HCT116 (cell line): ENCODE measurements around the gene WDR64. TPM values are rescaled to one million over a fixed set of nuclear protein-coding genes. Genes with fewer than 3 reads are reported as not detected.

ENCODE experiments used
- ATAC-seq: fragments of 200-7000 bp; cut with Tn5 transposase; 2 replicates; pipeline ENCODE4 v1.9.1; 2020; ENCODE audit warnings: mild to moderate bottlenecking, moderate library complexity
- BruUV-seq: library from RNA; stranded (reverse); fragments of 400-500 nt; replicated peaks from 2 replicates; lab custom pipeline; 2021; lab: Mats Ljungman, UMichigan
- CTCF ChIA-PET: fragments of 300-600 bp; sonication (Branson Sonifier 250); formaldehyde crosslinking; loops from one replicate; lab custom pipeline; 2021; ENCODE audit warnings: antibody characterized with exemption; lab: Charles Lee
- POLR2A ChIA-PET: fragments of 300-600, 350-600 bp; sonication (Branson Sonifier 250); formaldehyde crosslinking; loops from one replicate; lab custom pipeline; 2021; ENCODE audit warnings: antibody characterized with exemption; lab: Charles Lee
- RAD21 ChIA-PET, 2 experiments: fragments of 300-600 bp; sonication (Branson Sonifier 250); formaldehyde crosslinking; loops; one replicate each; lab custom pipeline; 2023; ENCODE audit warnings: low total read pairs in 2 of 2; ENCODE audit not compliant: uncharacterized antibody in 2 of 2, unreplicated experiment in 2 of 2, low non-redundant PET in 1 of 2; lab: Charles Lee
- DNase-seq: peaks from one replicate; pipeline ENCODE4 v3.0.0-alpha.2; 2010; ENCODE audit warnings: low read depth, low spot score
- H2AFZ ChIP-seq: fragments of 200-600 bp; shearing (Covaris generic), sonication (generic); 2 replicates; pipeline ENCODE4 v1.6.1; 2017; ENCODE audit warnings: low read depth, mixed run types, mixed read lengths, antibody characterized with exemption, low read length; ENCODE audit not compliant: poor library complexity, severe bottlenecking
- H3K27ac ChIP-seq: 2 replicates; pipeline ENCODE4 v1.5.1; 2012; ENCODE audit warnings: low read depth, low read length
- H3K27me3 ChIP-seq: fragments of 200-600 bp; sonication (generic); 2 replicates; pipeline ENCODE4 v1.6.1; 2016; ENCODE audit warnings: mixed run types, low read length, mixed read lengths; ENCODE audit not compliant: insufficient read depth
- H3K36me3 ChIP-seq, 2 experiments: fragments of 200-500 bp in 1 of 2; fragments of 200-600 bp in 1 of 2; sonication (Bioruptor generic) in 1 of 2; sonication (generic) in 1 of 2; 2 replicates each; pipeline versions ENCODE4 v1.5.1 to v1.6.1; 2014 to 2016; ENCODE audit warnings: low read length in 2 of 2, inconsistent platforms in 1 of 2, mixed read lengths in 1 of 2, mixed run types in 1 of 2; ENCODE audit not compliant: insufficient read depth in 2 of 2, control insufficient read depth in 1 of 2
- H3K4me1 ChIP-seq, 2 experiments: fragments of 200-600 bp in 1 of 2; sonication (generic) in 1 of 2; 2 replicates each; pipeline versions ENCODE4 v1.5.1 to v1.6.1; 2012 to 2017; ENCODE audit warnings: low read length in 2 of 2, inconsistent platforms in 1 of 2, mild to moderate bottlenecking in 1 of 2, mixed read lengths in 1 of 2, mixed run types in 1 of 2, moderate library complexity in 1 of 2; ENCODE audit not compliant: insufficient read depth in 2 of 2, control insufficient read depth in 1 of 2
- H3K4me2 ChIP-seq: fragments of 200-600 bp; sonication (generic); 2 replicates; pipeline ENCODE4 v1.6.1; 2017; ENCODE audit warnings: mixed run types, low read length, mixed read lengths
- H3K4me3 ChIP-seq, 2 experiments: fragments of 200-600 bp in 1 of 2; sonication (generic) in 1 of 2; replicated peaks in 1 of 2; 2 replicates each; pipeline ENCODE4 v1.5.1; 2011 to 2016; ENCODE audit warnings: low read length in 2 of 2, control low read depth in 1 of 2, low read depth in 1 of 2, mild to moderate bottlenecking in 1 of 2, mixed read lengths in 1 of 2, mixed run types in 1 of 2
- H3K79me2 ChIP-seq: fragments of 200-600 bp; sonication (generic); 2 replicates; pipeline ENCODE4 v1.6.1; 2017; ENCODE audit warnings: mild to moderate bottlenecking, mixed run types, low read length, moderate library complexity, mixed read lengths; ENCODE audit not compliant: insufficient read depth
- H3K9ac ChIP-seq: fragments of 200-600 bp; sonication (generic); 2 replicates; pipeline ENCODE4 v1.6.1; 2016; ENCODE audit warnings: low read length, mixed read lengths
- H3K9me2 ChIP-seq: fragments of 200-600 bp; sonication (generic), shearing (Covaris generic); 2 replicates; pipeline ENCODE4 v1.6.1; 2017; ENCODE audit warnings: mixed run types, mild to moderate bottlenecking, moderate library complexity; ENCODE audit not compliant: insufficient read depth
- H3K9me3 ChIP-seq, 2 experiments: fragments of 200-500 bp in 1 of 2; fragments of 200-600 bp in 1 of 2; sonication (Bioruptor generic) in 1 of 2; sonication (generic) in 1 of 2; 2 replicates each; pipeline ENCODE4 v1.6.1; 2014 to 2017; ENCODE audit warnings: low read length in 2 of 2, mixed read lengths in 2 of 2, inconsistent platforms in 1 of 2, low read depth in 1 of 2, mild to moderate bottlenecking in 1 of 2, mixed run types in 1 of 2, moderate library complexity in 1 of 2; ENCODE audit not compliant: control insufficient read depth in 1 of 2, insufficient read depth in 1 of 2
- H4K20me1 ChIP-seq: fragments of 200-600 bp; sonication (generic), shearing (Covaris generic); 2 replicates; pipeline ENCODE4 v1.6.1; 2017; ENCODE audit warnings: mixed run types, mild to moderate bottlenecking, moderate library complexity; ENCODE audit not compliant: insufficient read depth
- CBX3 ChIP-seq: IDR thresholded peaks from 2 replicates; pipeline ENCODE4 v1.6.1; 2012; ENCODE audit warnings: low read depth
- CEBPB ChIP-seq: IDR thresholded peaks from 2 replicates; pipeline ENCODE4 v1.6.1; 2012; ENCODE audit warnings: low read depth
- ELF1 ChIP-seq: IDR thresholded peaks from 2 replicates; pipeline ENCODE4 v1.6.1; 2012; ENCODE audit warnings: low read depth, borderline replicate concordance
- EZH2phosphoT487 ChIP-seq: fragments of 200-600 bp; IDR thresholded peaks from 2 replicates; pipeline ENCODE4 v1.6.1; 2018; ENCODE audit warnings: antibody characterized with exemption, borderline replicate concordance
- JUND ChIP-seq: IDR thresholded peaks from 2 replicates; pipeline ENCODE4 v1.6.1; 2012
- REST ChIP-seq: IDR thresholded peaks from 2 replicates; pipeline ENCODE4 v1.6.1; 2012; ENCODE audit warnings: low read depth
- TCF7L2 ChIP-seq: IDR thresholded peaks from 2 replicates; pipeline ENCODE4 v1.7.0; 2011; ENCODE audit warnings: borderline replicate concordance, inconsistent platforms; ENCODE audit not compliant: insufficient read depth, insufficient read length; ENCODE audit errors: extremely low read depth
- ZBTB33 ChIP-seq: IDR thresholded peaks from 2 replicates; pipeline ENCODE4 v1.6.1; 2011; ENCODE audit warnings: mild to moderate bottlenecking, low read length, moderate library complexity; ENCODE audit not compliant: insufficient replicate concordance; ENCODE audit errors: extremely low read depth
- ZFX ChIP-seq: fragments of 450-650 bp; IDR thresholded peaks from 2 replicates; pipeline ENCODE4 v1.6.1; 2017
- intact Hi-C: fragments of 100-400 bp; cut with micrococcal nuclease; formaldehyde crosslinking; loops from 2 replicates; pipeline ENCODE4 v1.10.0; 2022
- total RNA-seq: library from RNA; stranded (reverse); gene quantifications from one replicate; pipeline ENCODE4 v1.2.1, GENCODE V29; 2021; ENCODE audit not compliant: unreplicated experiment

The WDR64 gene
- total RNA-seq, 1 experiment from 2014 or later: not detected

GRCh38 chr1:241612533-241613477 lies 39.3 kb upstream of the WDR64 start:
- H3K4me1 ChIP-seq: peaks cover 0 to 5% of the 10 kb centered on the region in 2 experiments; a peak in 1 of 4 replicates
- H2AFZ ChIP-seq: no peak overlapping the region
- no peak for TF ChIP-seq ELF1
- TF ChIP-seq JUND: no peak
- TF ChIP-seq ZFX: no peak
- no peak for TF ChIP-seq CEBPB
- TF ChIP-seq REST: no peak
- TF ChIP-seq CBX3: no peak
- TF ChIP-seq ZBTB33: no peak
- TF ChIP-seq EZH2phosphoT487: no peak
- TF ChIP-seq TCF7L2: no peak
- TF ChIP-seq, all 23 proteins: peak for 0
- Histone ChIP-seq H3K27me3 (no peaks in the 10 kb centered on the region), H4K20me1 (no peaks in the 10 kb centered on the region; the same call in 1 of the 2 replicates), H3K9me2 (no peaks in the 10 kb centered on the region), H3K27ac (no peak overlapping the region), H3K4me2 (no peak overlapping the region), H3K9me3 (no peaks in the 10 kb centered on the region), H3K4me3 (no peak overlapping the region), H3K36me3 (no peaks in the 10 kb centered on the region), H3K79me2 (no peaks in the 10 kb centered on the region), H3K9ac (no peak overlapping the region)
- no TSS peak for BruUV-seq
- ChIA-PET RAD21 (no interaction called here), CTCF (interaction anchor here (1.9 to 2.8 kb wide), 4 partner anchors 13 to 386 kb away, joined by 6 to 22 read pairs (median 12); partner anchors contain the start of gene MAP1LC3C), POLR2A (no interaction called here)
- DNase-seq (no peak), ATAC-seq (no peak)
- intact Hi-C loops: no loop called here
